Panc1 (cell line): ENCODE results near the gene NUS1.

Experiments used
- CTCF ChIP-seq: fragments of 450-650 bp; IDR thresholded peaks from 2 replicates; pipeline ENCODE4 v1.5.1; 2017; ENCODE audit warnings: mild to moderate bottlenecking
- POLR2AphosphoS5 ChIP-seq: IDR thresholded peaks from 2 replicates; pipeline ENCODE4 v1.6.1; 2012; ENCODE audit warnings: mild to moderate bottlenecking, low read depth, low read length, moderate library complexity
- REST ChIP-seq, 2 experiments: IDR thresholded peaks; 2 replicates each; pipeline ENCODE4 v1.6.1; 2011 to 2012; ENCODE audit warnings: low read depth in 2 of 2, control low read depth in 1 of 2, low read length in 1 of 2, mild to moderate bottlenecking in 1 of 2, moderate library complexity in 1 of 2; ENCODE audit not compliant: insufficient read depth in 1 of 2
- SIN3A ChIP-seq: IDR thresholded peaks from 2 replicates; pipeline ENCODE4 v1.6.1; 2012; ENCODE audit warnings: low read depth, mild to moderate bottlenecking, low read length, moderate library complexity, borderline replicate concordance; ENCODE audit not compliant: insufficient read depth

- TF ChIP-seq CTCF: no peak
- TF ChIP-seq REST (IDR thresholded peaks at IDR 0.05; ENCODE audit: insufficient read depth in 1 of 2, low read depth in 2 of 2, low read length in 1 of 2): no peak
- TF ChIP-seq SIN3A: no peak
- TF ChIP-seq POLR2AphosphoS5: no peak
Observed at GRCh38 chr6:117685359-117685758, 10.1 kb downstream of the NUS1 start.
